IPS-NIHi11 (cell line): Measurements from ENCODE around the gene LRRIQ1.
"Not testable (repeated sequence)": the region's sequence is repeated elsewhere in the genome, so short reads cannot be mapped to it uniquely, and the experiment has no call there.

Experiments used
- DNase-seq: peaks from one replicate; pipeline ENCODE4 v3.0.0; 2012; ENCODE audit warnings: mixed read lengths, low spot score

The LRRIQ1 gene

GRCh38 chr12:85203809-85204208 is 167.7 kb downstream of the LRRIQ1 start:
- not testable (repeated sequence) for DNase-seq

GRCh38 chr12:85206543-85206942 is 170.4 kb downstream of the LRRIQ1 start:
- DNase-seq: no peak

DNA sequence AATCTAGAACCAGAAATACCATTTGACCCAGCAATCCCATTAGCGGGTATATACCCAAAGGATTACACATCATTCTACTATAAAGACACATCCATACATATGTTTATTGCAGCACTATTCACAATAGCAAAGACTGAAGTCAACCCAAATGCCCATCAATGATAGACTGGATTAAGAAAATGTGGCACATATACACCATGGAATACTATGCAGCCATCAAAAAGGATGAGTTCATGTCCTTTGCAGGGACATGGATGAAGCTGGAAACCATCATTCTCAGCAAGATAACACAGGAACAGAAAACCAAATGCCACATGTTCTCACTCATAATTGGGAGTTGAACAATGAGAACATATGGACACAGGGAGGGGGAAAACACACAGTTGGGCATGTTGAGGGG is 188.2 kb downstream of the LRRIQ1 start:
- DNase-seq: not testable (repeated sequence)

- DNase-seq: no peak
These were observed 189.3 kb downstream of the LRRIQ1 start for GRCh38 chr12:85225501-85225900.

DNA sequence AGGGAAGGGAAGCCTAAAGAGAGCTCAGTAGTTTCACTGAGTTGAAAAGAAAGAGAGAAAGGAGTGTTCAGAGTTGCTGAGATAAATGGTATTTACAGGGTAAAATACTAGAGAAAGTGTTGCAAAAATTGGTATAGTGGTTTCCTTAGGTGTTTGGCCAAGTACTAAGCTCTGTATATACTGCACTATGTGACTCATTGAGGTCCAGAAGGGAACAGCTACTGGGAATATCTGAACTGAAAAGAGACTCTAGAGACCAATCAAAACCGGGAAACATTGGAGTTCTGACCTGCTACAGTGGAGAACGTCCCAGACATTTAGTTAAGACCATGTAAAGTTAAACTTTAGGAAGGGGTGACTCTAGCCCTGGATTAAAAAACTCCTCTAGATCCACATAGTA is 201.2 kb downstream of the LRRIQ1 start:
- no peak for DNase-seq

GRCh38 chr12:85244561-85244960 is 208.4 kb downstream of the LRRIQ1 start:
- no peak for DNase-seq

- DNase-seq: no peak
These were observed 217.7 kb downstream of the LRRIQ1 start for GRCh38 chr12:85253853-85254252.

GRCh38 chr12:85257671-85258070 is 221.5 kb downstream of the LRRIQ1 start:
- no peak for DNase-seq

DNA sequence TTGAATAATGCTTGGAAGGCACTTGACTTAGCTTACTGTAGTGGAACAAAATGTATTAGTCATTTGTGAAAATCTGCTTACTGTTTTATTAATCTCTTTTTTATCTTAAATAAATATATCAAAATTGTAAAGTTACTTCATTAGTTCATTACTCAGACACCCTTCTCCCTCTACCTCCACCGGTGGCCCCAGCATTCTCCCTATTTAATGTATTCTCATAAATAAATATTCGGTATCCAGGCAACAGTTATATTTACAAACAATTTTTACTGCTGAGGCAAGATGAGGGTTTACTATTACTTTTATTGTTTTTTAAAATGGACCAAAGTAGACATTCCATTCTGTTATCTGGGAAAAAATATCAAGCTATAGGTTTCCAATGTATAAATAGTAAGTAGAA is 224.3 kb downstream of the LRRIQ1 start:
- no peak for DNase-seq

DNA sequence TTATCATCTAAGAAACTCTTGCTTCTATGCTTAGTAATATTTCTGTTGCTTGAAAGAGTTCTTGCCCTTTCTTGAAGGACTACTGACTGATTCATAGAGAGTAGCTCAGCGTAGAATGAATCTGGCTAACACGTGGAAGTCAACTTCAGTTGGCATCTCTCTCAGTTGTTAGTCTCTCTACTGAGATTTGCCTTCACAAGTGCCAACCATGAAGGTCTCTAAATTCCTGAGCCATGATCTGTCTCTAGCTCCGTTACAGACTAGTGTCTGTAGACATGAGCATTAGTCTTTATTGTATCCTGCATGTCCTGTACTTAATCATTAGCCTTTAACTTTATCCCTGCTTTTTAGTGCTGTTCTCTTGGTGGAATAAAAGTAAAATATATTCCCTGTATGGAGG is 224.7 kb downstream of the LRRIQ1 start:
- no peak for DNase-seq

- no peak for DNase-seq
These were observed 230.2 kb downstream of the LRRIQ1 start for GRCh38 chr12:85266356-85266755.

DNA sequence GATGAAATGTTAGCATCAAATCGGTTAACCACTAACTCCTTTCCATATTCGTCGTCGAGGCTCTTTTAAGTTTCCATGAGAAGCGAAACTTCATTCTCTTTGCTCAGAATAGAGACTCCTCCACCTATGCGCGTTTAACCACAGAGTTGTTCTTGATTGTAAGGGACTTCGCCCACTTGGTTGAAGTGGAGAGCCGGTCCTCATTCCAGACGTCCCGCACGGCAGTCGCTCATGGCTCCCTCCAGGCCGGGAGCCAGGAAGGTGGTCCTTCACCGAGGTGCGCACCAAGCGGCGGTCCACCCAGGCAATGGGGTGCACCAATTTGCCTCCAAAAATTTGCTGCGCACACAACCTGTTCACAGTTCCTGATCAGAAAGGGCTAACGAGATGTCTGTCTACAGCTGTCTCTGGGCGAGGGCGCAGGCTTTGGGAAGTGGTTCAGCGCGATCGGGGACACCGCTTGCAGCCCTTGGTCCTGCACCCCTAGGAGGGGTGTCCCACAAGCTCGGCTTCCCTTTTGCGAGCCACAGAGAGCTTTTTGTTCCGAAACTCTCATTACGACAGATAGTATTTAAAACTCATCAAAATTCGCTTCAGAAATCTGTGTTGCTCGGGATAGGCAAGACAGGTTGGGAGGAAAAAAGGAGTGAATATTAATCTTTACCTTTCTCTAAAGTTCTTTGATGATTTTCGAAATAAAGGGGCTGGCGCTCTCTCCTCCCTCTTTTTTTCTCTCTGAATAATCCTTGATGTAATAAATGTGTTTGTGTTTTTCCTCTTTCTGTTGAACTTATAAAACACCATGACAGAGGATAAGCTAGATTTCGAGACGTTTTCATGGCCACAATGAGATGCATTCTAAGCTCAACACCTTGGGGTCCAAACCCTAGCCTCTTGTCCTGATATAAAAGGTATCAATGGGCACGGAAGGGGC is 237.5 kb downstream of the LRRIQ1 start:
- DNase-seq: peak; percentile 13

DNA sequence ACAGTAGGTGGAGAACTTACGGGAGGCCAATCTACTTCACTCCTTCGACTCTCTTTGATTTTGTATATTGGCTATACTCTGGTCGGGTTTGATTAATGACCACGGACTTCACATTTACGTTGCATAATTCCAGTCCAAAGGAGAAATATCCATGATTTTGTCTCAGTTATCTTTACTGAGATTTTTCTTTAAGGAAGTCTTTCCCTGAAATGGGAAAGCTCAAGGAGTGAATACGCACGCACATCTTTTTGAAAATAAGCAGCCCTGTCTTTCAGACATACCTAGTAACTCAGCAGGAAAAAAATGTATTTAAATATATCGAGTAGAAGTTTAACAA is 238.1 kb downstream of the LRRIQ1 start:
- no peak for DNase-seq

DNA sequence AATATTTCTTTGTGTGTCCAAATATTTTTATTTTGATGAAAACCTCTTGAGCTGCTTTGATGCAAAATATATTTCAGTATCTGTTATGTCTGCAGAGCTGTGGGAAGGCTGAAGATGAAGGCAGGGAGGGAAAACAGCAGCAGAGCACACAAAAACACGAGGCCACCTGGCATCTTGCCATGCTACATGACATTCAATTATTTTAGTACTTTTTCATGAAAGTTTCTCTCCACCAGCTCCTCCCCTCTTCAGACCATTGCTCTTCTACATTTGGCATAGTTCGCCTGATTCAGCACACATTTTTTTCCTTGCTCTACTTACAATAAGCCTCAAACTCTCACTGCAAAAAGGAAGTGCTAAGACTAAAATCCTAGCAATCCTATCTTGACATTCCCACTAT is 239.2 kb downstream of the LRRIQ1 start:
- DNase-seq: no peak

GRCh38 chr12:85277191-85277590 is 241.0 kb downstream of the LRRIQ1 start:
- DNase-seq: no peak

DNA sequence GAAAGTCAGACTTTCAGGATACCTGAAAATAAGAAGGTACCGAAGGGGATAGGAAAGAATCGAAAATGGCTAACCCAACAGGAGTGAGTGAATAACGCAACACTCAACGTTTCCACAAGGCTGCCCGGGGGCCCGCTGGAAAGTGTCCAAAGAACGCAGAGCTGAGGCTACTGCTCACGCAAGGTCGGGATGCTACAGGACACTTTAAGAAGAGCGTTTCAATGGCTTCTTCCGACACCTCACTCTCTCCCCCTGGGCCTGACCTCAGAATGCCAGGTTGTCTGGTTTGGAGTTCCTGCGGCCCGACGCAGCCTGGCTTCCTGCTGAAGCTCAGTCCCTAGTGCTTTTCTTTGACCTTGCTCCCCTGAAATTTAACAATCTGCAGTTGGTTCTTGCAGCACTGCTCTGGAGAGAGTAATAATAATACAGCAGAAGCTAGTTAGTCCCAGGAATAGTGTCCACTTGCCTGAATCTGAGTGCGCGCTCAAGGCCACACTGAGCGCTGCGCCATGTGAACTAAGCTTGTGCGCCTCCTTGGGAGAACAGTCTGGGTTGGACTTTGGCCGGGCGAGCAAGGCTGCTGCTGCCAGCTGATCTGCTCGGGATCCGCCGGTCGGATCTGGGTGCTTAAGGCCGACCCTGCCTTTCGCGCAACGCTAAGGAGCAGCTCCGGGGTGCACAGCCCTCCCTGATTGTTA is 241.9 kb downstream of the LRRIQ1 start:
- DNase-seq: peak; percentile 14

- DNase-seq: no peak
These were observed 242.7 kb downstream of the LRRIQ1 start for GRCh38 chr12:85278598-85279448.

- peak; percentile 63 for DNase-seq
These were observed 243.5 kb downstream of the LRRIQ1 start for GRCh38 chr12:85279449-85280164.

- DNase-seq: peak; percentile 65
These were observed 244.2 kb downstream of the LRRIQ1 start, which contains the start of gene ALX1 for GRCh38 chr12:85280165-85280983. Gene ALX1, plus strand, starts transcription at chr12:85280220. Its CDS starts 42 bp downstream, at chr12:85280262.

- DNase-seq: no peak
These were observed 245.0 kb downstream of the LRRIQ1 start for GRCh38 chr12:85280984-85281630.
